Sigmoid colon (tissue), 4 donors: ENCODE measurements around the gene TMEM132D.
"Not testable (repeated sequence)": the region's sequence is repeated elsewhere in the genome, so short reads cannot be mapped to it uniquely, and the experiment has no call there.

Experiments used
- CTCF ChIP-seq, 4 experiments: fragments of 450-650 bp in 3 of 4; fragments of 200-600 bp in 1 of 4; IDR thresholded peaks; one replicate each; pipeline ENCODE4 v1.5.1; 2016 to 2019; ENCODE audit warnings: antibody characterized with exemption in 4 of 4, mild to moderate bottlenecking in 3 of 4, moderate library complexity in 2 of 4
- EP300 ChIP-seq, 4 donors: sonication (generic); formaldehyde crosslinking; IDR thresholded peaks; one replicate each; pipeline ENCODE4 v1.6.1; 2017; ENCODE audit warnings: antibody characterized with exemption in 4 of 4
- POLR2A ChIP-seq, 2 donors: fragments of 450-650 bp; IDR thresholded peaks; one replicate each; pipeline ENCODE4 v1.6.1; 2016; ENCODE audit warnings: antibody characterized with exemption in 2 of 2, mild to moderate bottlenecking in 2 of 2, moderate library complexity in 2 of 2
- POLR2AphosphoS5 ChIP-seq, 4 donors: sonication (generic); formaldehyde crosslinking; IDR thresholded peaks; one replicate each; pipeline ENCODE4 v1.6.1; 2017; ENCODE audit warnings: antibody characterized with exemption in 4 of 4

- not testable (repeated sequence) for TF ChIP-seq POLR2A, EP300, CTCF, POLR2AphosphoS5 (IDR thresholded peaks at IDR 0.05)
These were observed 860.5 kb downstream of the TMEM132D start for GRCh38 chr12:129043334-129043733.
